Left forelimb (tissue), 1 donor: Measurements from ENCODE around the gene RTKN.

Experiments used
- DNase-seq: peaks from one replicate; pipeline ENCODE4 v3.0.0-alpha.2; 2018; ENCODE audit warnings: low spot score

RTKN gene

DNA sequence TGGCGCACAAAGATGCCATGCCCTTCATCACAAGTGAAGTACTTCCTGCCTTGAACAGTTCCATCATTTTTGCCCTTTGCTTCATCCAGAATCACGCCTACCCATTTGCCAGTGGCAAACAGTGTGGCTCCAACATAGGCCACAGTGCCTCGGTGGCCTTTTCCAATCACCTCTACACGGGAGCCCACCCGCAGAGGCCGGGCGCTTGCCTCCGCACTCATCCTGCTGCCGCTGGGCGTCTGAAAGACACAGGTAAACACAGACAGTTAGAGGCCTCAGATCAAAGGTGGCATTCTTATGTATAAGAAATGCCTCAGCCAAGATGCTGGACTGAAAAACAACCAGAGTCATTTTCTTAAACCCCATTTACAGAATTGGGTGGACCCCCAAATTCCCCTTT is 63.7 kb downstream of the RTKN start:
- no peak for DNase-seq

DNA sequence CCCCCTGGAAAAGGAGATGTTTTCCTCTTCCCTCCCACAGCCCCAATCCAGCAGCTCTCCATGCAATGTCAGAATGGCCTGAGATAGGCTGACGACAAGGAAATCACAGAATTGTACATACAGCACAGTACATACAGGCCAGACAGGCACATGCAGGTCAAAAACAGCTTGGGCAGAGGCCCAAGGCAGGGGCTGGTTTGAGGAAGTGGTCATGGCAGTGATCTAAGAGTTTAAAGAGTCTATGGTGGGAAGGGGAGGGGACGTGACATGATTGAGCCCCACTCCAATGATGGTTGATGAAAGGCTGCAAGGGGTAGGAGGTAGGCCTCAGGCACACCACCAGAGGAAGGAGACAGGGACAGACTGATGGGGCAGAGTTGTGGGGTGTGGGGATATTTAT is 65.9 kb downstream of the RTKN start:
- no peak for DNase-seq
